GM10248 (cell line): ENCODE data around the gene GHRH.

Experiments
- CTCF ChIA-PET: fragments of 300-600 bp; sonication (Branson Sonifier 250); formaldehyde crosslinking; extraction: SDS; loops from one replicate; lab custom pipeline; 2021; ENCODE audit warnings: antibody characterized with exemption; lab: Yijun Ruan, JAX
- POLR2A ChIA-PET: fragments of 350-650 bp; sonication (Branson Sonifier 250); formaldehyde crosslinking; extraction: SDS; loops from one replicate; lab custom pipeline; 2020; ENCODE audit warnings: antibody characterized with exemption; lab: Yijun Ruan, JAX
- DNase-seq: peaks from one replicate; pipeline ENCODE4 v3.0.0; 2012; ENCODE audit errors: extremely low spot score
- TF ChIP-seq, protein P1 (sequence below): IDR thresholded peaks from 2 replicates; pipeline ENCODE4 v1.5.1; 2012; ENCODE audit warnings: mild to moderate bottlenecking, low read depth; ENCODE audit errors: extremely low read depth, missing control alignments, control extremely low read depth

GHRH gene

GRCh38 chr20:37293301-37293943 is 31.8 kb upstream of the GHRH start:
- ChIA-PET POLR2A (no interaction called here), CTCF (interaction anchor here (1.2 to 1.6 kb wide), 2 partner anchors 10 to 92 kb away, joined by 3 to 4 read pairs; no protein-coding TSS in a partner anchor)
- TF ChIP-seq, protein P1, sequence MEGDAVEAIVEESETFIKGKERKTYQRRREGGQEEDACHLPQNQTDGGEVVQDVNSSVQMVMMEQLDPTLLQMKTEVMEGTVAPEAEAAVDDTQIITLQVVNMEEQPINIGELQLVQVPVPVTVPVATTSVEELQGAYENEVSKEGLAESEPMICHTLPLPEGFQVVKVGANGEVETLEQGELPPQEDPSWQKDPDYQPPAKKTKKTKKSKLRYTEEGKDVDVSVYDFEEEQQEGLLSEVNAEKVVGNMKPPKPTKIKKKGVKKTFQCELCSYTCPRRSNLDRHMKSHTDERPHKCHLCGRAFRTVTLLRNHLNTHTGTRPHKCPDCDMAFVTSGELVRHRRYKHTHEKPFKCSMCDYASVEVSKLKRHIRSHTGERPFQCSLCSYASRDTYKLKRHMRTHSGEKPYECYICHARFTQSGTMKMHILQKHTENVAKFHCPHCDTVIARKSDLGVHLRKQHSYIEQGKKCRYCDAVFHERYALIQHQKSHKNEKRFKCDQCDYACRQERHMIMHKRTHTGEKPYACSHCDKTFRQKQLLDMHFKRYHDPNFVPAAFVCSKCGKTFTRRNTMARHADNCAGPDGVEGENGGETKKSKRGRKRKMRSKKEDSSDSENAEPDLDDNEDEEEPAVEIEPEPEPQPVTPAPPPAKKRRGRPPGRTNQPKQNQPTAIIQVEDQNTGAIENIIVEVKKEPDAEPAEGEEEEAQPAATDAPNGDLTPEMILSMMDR = no peak
- DNase-seq = no peak

DNA sequence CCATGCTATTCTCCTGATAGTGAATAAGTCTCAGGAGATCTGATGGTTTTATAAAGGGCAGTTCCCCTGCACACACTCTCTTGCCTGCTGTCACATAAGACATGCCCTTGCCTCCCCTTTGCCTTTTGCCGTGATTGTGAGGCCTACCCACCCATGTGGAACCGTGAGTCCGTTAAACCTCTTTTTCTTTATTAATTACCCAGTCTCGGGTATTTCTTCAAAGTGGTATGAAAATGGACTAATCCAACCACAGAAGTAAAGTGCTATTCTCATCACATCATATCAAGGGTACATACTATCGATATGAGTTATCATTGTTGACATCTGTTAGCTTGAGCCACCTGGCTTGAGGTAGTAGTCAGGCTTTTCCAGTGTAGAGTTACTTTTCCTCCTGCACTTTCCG is 30.1 kb upstream of the GHRH start:
- no peak for DNase-seq
- TF ChIP-seq, protein P1 = no peak
- POLR2A ChIA-PET = interaction anchor here (0.6 kb wide), 1 partner anchor 30 kb away, joined by 4 read pairs; no protein-coding TSS in a partner anchor
- CTCF ChIA-PET = interaction anchor here (0.8 kb wide), 1 partner anchor 22 kb away, joined by 3 read pairs; no protein-coding TSS in a partner anchor

GRCh38 chr20:37290158-37290810 is 28.7 kb upstream of the GHRH start:
- ChIA-PET POLR2A (no interaction called here), CTCF (interaction anchor here (1.1 to 14.2 kb wide), 5 partner anchors 11 to 99 kb away, joined by 3 to 110 read pairs (median 5); no protein-coding TSS in a partner anchor)
- TF ChIP-seq, protein P1 = no peak
- DNase-seq = no peak

DNA sequence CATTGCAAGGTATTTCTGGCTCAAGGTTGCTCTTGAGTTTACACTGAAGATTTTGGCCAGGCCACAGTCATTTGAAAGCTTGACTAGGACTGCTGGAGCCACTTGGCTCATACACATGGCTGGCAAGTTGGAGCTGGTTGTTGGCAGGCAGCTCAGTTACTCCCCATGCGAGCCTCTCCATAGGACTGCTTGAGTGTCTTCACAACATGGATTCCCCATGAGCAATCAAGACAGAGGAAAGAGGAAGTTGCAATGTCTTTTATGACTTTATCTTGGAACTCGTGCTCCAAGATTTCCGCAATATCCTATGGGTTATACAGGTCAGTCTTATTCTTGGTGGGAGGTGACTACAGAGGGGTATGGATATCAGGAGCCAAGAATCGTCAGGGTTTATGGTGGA is 26.5 kb upstream of the GHRH start:
- CTCF ChIA-PET = interaction anchor here (1.0 to 14.2 kb wide), 4 partner anchors 8 to 73 kb away, joined by 3 to 110 read pairs (median 8); no protein-coding TSS in a partner anchor
- no peak for DNase-seq
- POLR2A ChIA-PET = no interaction called here
- TF ChIP-seq, protein P1 = no peak

GRCh38 chr20:37285664-37286374 is 24.2 kb upstream of the GHRH start:
- ChIA-PET POLR2A (interaction anchor here (0.6 kb wide), 1 partner anchor 27 kb away, joined by 3 read pairs; no protein-coding TSS in a partner anchor), CTCF (interaction anchor here (1.1 to 14.2 kb wide), 6 partner anchors 9 to 249 kb away, joined by 3 to 110 read pairs (median 6); no protein-coding TSS in a partner anchor)
- DNase-seq = no peak
- TF ChIP-seq, protein P1 = no peak

- ChIA-PET POLR2A (no interaction called here), CTCF (interaction anchor here (1.8 to 14.2 kb wide), 2 partner anchors 17 to 100 kb away, joined by 8 to 110 read pairs; no protein-coding TSS in a partner anchor)
- TF ChIP-seq, protein P1 = no peak
- DNase-seq = no peak
Observed at GRCh38 chr20:37284691-37285161, 23.1 kb upstream of the GHRH start.
